ENCODE results near the gene LGR4.

The LGR4 gene

GRCh38 chr11:27363576-27364117, 108.9 kb downstream of the LGR4 start:
- DNase-seq (ENCODE audit: insufficient read length, low spot score) (no peak), FAIRE-seq (peak; percentile 45)
- TF ChIP-seq POLR2A (IDR thresholded peaks at IDR 0.05; ENCODE audit: low read depth, low read length) (no peak), PAX5 (IDR thresholded peaks at IDR 0.05; ENCODE audit: insufficient read depth, low read length, severe bottlenecking) (no peak), POLR2AphosphoS5 (IDR thresholded peaks at IDR 0.05; ENCODE audit: low read depth, low read length) (no peak), TAF1 (IDR thresholded peaks at IDR 0.05; ENCODE audit: low read depth, low read length) (no peak), SPI1 (IDR thresholded peaks at IDR 0.05; ENCODE audit: low read depth, low read length) (no peak), POU2F2 (IDR thresholded peaks at IDR 0.05; ENCODE audit: low read depth, low read length) (no peak)

GRCh38 chr11:27362749-27363575, 109.6 kb downstream of the LGR4 start, which contains the start of gene CCDC34:
Gene CCDC34 (minus strand): TSS chr11:27363215. CDS start chr11:27363194, 21 bp downstream.
- DNase-seq (ENCODE audit: insufficient read length, low spot score): peak; percentile 83
- peak; percentile 73 for TF ChIP-seq TAF1 (IDR thresholded peaks at IDR 0.05; ENCODE audit: low read depth, low read length)
- peak; percentile 70 for TF ChIP-seq POLR2A (IDR thresholded peaks at IDR 0.05; ENCODE audit: low read depth, low read length)
- no peak for TF ChIP-seq PAX5 (IDR thresholded peaks at IDR 0.05; ENCODE audit: insufficient read depth, low read length, severe bottlenecking)
- TF ChIP-seq POU2F2 (IDR thresholded peaks at IDR 0.05; ENCODE audit: low read depth, low read length): peak; percentile 68; the same call in 1 of the 2 replicates
- TF ChIP-seq SPI1 (IDR thresholded peaks at IDR 0.05; ENCODE audit: low read depth, low read length): no peak
- 0 out of 2 replicates have a peak, but pooled peaks have one; percentile 69 for TF ChIP-seq POLR2AphosphoS5 (IDR thresholded peaks at IDR 0.05; ENCODE audit: low read depth, low read length)
- FAIRE-seq: peak; percentile 99

- no peak for DNase-seq (ENCODE audit: insufficient read length, low spot score)
- TF ChIP-seq POLR2AphosphoS5 (IDR thresholded peaks at IDR 0.05; ENCODE audit: low read depth, low read length) (no peak), POLR2A (IDR thresholded peaks at IDR 0.05; ENCODE audit: low read depth, low read length) (no peak), PAX5 (IDR thresholded peaks at IDR 0.05; ENCODE audit: insufficient read depth, low read length, severe bottlenecking) (no peak), POU2F2 (IDR thresholded peaks at IDR 0.05; ENCODE audit: low read depth, low read length) (no peak), TAF1 (IDR thresholded peaks at IDR 0.05; ENCODE audit: low read depth, low read length) (no peak), SPI1 (IDR thresholded peaks at IDR 0.05; ENCODE audit: low read depth, low read length) (no peak)
- peak; percentile 78 for FAIRE-seq
These were observed 110.8 kb downstream of the LGR4 start for GRCh38 chr11:27361649-27362431.

- DNase-seq (ENCODE audit: insufficient read length, low spot score) (no peak), FAIRE-seq (no peak)
- TF ChIP-seq POU2F2 (IDR thresholded peaks at IDR 0.05; ENCODE audit: low read depth, low read length) (no peak), POLR2A (IDR thresholded peaks at IDR 0.05; ENCODE audit: low read depth, low read length) (no peak), TAF1 (IDR thresholded peaks at IDR 0.05; ENCODE audit: low read depth, low read length) (no peak), PAX5 (IDR thresholded peaks at IDR 0.05; ENCODE audit: insufficient read depth, low read length, severe bottlenecking) (no peak), POLR2AphosphoS5 (IDR thresholded peaks at IDR 0.05; ENCODE audit: low read depth, low read length) (no peak), SPI1 (IDR thresholded peaks at IDR 0.05; ENCODE audit: low read depth, low read length) (no peak)
These were observed 114.3 kb downstream of the LGR4 start for GRCh38 chr11:27358296-27358695.

- FAIRE-seq (no peak), DNase-seq (ENCODE audit: insufficient read length, low spot score) (no peak)
- TF ChIP-seq POLR2A (IDR thresholded peaks at IDR 0.05; ENCODE audit: low read depth, low read length) (no peak), POLR2AphosphoS5 (IDR thresholded peaks at IDR 0.05; ENCODE audit: low read depth, low read length) (no peak), PAX5 (IDR thresholded peaks at IDR 0.05; ENCODE audit: insufficient read depth, low read length, severe bottlenecking) (no peak), SPI1 (IDR thresholded peaks at IDR 0.05; ENCODE audit: low read depth, low read length) (no peak), TAF1 (IDR thresholded peaks at IDR 0.05; ENCODE audit: low read depth, low read length) (no peak), POU2F2 (IDR thresholded peaks at IDR 0.05; ENCODE audit: low read depth, low read length) (no peak)
These were observed 115.3 kb downstream of the LGR4 start for GRCh38 chr11:27357250-27357649.

- FAIRE-seq (no peak), DNase-seq (ENCODE audit: insufficient read length, low spot score) (no peak)
- no peak for TF ChIP-seq POLR2A (IDR thresholded peaks at IDR 0.05; ENCODE audit: low read depth, low read length)
- TF ChIP-seq POLR2AphosphoS5 (IDR thresholded peaks at IDR 0.05; ENCODE audit: low read depth, low read length): no peak
- TF ChIP-seq POU2F2 (IDR thresholded peaks at IDR 0.05; ENCODE audit: low read depth, low read length): no peak
- no peak for TF ChIP-seq SPI1 (IDR thresholded peaks at IDR 0.05; ENCODE audit: low read depth, low read length)
- TF ChIP-seq PAX5 (IDR thresholded peaks at IDR 0.05; ENCODE audit: insufficient read depth, low read length, severe bottlenecking): no peak
- TF ChIP-seq TAF1 (IDR thresholded peaks at IDR 0.05; ENCODE audit: low read depth, low read length): no peak
These were observed 115.9 kb downstream of the LGR4 start for GRCh38 chr11:27356624-27357222.

- no peak for TF ChIP-seq POU2F2 (IDR thresholded peaks at IDR 0.05; ENCODE audit: low read depth, low read length)
- FAIRE-seq (no peak), DNase-seq (ENCODE audit: insufficient read length, low spot score) (no peak)
These were observed 117.0 kb downstream of the LGR4 start for GRCh38 chr11:27355575-27356104.

- TF ChIP-seq POLR2AphosphoS5 (IDR thresholded peaks at IDR 0.05; ENCODE audit: low read depth, low read length) (no peak), POLR2A (IDR thresholded peaks at IDR 0.05; ENCODE audit: low read depth, low read length) (no peak), SPI1 (IDR thresholded peaks at IDR 0.05; ENCODE audit: low read depth, low read length) (no peak), PAX5 (IDR thresholded peaks at IDR 0.05; ENCODE audit: insufficient read depth, low read length, severe bottlenecking) (no peak), TAF1 (IDR thresholded peaks at IDR 0.05; ENCODE audit: low read depth, low read length) (no peak)
- FAIRE-seq: no peak
- DNase-seq (ENCODE audit: insufficient read length, low spot score): no peak
These were observed 118.1 kb downstream of the LGR4 start for GRCh38 chr11:27354359-27354965.
